Measurements from ENCODE around the gene AUP1.

- TF ChIP-seq CTCF (conservative IDR thresholded peaks at IDR 0.05 in 1 of 2, IDR thresholded peaks at IDR 0.05 in 1 of 2; ENCODE audit: low read depth in 1 of 2, low read length in 2 of 2) = no peak
- TF ChIP-seq EZH2 (IDR thresholded peaks at IDR 0.05; ENCODE audit: low read length, missing control alignments) = no peak
These were observed 7.0 kb downstream of the AUP1 start for GRCh38 chr2:74522516-74522915.
